ENCODE data around the gene ASCL1.

GRCh38 chr12:102992297-102992696 lies 34.8 kb downstream of the ASCL1 start:
- TF ChIP-seq CTCF (conservative IDR thresholded peaks at IDR 0.05 in 1 of 2, IDR thresholded peaks at IDR 0.05 in 1 of 2; ENCODE audit: low read depth in 1 of 2, low read length in 2 of 2) (no peak), EZH2 (IDR thresholded peaks at IDR 0.05; ENCODE audit: low read length, missing control alignments) (no peak)

Measured in fibroblast of lung (primary cell).